Activated CD4-positive, alpha-beta T cell treated with anti-CD3 and anti-CD28 coated beads, Interleukin-2, amount 50 U/mL, for 48 hours (primary cell): Measurements from ENCODE around the gene PLXNB2.
A peak's percentile ranks its signal among the peaks of the same experiment; 100 is the strongest.

Experiments
- DNase-seq, 2 experiments: peaks; one replicate each; pipeline ENCODE4 v3.0.0-alpha.2; 2020

PLXNB2 gene

GRCh38 chr22:50310031-50310722 lies 2.7 kb upstream of the PLXNB2 start:
- no peak for DNase-seq

DNA sequence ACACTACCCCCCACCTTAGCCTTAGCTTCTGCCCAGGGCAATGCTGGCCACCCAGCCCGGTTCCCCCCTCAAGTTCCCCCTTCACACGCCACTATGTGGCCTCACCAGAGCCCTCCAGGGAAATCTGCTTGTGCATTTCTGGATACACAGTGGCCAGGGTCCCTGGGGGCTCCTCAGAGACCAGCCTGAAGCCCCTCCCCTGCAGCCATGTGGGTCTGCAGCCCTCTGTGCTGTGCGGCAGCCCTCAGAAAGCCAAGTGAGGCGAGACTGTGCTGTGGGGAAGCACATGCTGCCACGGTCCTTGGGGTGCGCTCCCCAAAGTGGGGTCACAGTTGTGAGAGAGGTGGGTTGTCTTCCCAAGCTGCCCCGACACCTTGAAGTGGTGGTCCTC lies 2.1 kb upstream of the PLXNB2 start:
- no peak for DNase-seq

DNA sequence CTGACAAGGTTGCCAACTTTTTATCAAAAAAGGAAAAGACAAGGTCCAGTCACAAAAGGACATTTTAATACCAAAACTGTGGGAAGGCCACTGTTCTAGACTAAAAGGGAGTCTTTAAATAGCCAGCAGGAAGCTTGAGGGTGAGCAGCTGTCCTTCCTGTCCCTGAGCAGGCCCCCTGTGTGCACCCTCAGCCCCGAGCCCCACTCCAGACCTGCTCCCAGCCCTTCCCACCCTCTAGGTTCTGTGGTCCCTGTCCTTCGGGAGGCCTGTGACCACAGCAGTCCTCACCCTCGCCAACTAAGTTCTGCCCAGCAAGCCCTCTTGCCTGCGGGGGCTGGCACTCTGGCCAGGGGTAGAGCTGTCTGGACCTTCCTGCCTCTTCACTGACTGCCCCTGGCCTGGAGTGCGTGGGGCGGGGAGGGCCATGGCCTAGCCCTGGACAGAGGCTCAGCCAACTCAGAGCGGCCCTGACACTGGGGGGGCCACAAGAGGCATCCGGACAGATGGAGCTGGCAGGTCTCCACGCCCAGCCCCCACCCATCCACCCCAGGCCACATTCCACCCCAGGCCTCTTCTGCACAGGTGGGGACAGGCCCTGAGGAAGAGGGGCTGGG lies 1.6 kb upstream of the PLXNB2 start:
- DNase-seq: no peak

GRCh38 chr22:50308597-50308935 lies 1.1 kb upstream of the PLXNB2 start:
- DNase-seq: no peak

DNA sequence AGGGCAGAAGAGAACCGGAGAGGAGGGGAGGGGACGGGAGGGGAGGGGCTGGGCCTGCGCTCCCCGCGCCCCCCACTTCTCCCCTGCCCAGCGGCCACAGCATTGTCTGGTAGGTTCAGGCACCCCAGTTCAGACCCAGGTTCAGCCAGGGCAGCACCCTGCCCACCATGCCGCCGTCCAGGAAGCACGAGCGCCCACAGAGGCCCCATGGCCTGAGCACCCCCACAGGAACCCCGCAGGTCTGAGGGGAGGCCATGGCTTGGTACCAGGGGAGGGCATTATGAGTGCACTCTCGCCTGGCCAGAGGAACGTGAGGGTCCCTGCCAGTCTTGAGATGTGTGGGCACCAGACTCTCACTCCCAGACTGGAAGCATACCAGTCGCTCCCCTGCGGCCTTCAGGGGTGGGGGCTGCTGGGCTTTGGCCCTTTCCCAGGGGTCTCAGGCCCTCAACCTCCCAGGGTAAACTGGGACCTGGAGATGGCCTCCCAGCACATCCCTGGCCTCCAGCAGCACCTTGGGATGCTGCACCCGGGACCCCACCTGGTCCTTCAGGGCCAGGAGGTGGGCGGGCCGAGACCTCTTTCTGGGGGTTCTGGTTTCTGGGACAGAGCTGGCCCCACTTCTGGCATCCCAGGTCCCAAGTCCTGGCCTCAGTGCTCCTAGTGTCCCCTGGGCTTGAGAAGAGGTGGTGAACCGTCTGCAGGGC lies 597 bp upstream of the PLXNB2 start:
- DNase-seq: no peak

DNA sequence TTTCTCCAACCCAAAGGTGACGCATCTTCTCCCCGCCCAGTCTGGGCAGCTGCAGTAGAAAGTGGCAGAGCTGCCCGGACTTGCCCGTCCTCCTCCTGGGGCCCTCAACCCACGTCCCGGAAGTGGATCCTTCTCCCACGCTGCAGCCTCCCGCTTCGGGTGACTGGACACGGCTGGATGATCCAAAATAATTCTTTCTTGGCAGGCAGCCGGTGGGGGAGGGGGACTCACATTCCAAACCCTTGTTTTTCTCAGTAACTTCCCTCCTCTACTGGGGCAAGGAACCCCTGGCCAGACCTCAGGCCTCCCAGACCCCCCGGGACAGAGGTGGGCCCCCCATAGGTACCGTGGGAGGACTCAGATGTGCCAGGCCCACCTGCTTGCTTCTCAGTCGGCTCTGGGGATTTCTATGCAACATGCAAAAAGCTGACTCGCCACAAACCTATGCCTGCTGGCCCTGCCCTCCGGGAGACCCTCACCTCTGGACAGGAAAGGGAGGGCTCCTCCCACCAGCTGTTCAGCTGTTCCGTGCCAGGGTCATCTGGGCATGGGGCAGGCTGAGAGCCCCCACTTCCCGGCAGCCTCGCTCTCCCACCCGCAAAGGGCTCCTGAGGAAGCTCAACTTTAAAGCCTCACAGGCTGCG lies 1.4 kb downstream of the PLXNB2 start:
- peak; percentile 31 to 43 for DNase-seq

DNA sequence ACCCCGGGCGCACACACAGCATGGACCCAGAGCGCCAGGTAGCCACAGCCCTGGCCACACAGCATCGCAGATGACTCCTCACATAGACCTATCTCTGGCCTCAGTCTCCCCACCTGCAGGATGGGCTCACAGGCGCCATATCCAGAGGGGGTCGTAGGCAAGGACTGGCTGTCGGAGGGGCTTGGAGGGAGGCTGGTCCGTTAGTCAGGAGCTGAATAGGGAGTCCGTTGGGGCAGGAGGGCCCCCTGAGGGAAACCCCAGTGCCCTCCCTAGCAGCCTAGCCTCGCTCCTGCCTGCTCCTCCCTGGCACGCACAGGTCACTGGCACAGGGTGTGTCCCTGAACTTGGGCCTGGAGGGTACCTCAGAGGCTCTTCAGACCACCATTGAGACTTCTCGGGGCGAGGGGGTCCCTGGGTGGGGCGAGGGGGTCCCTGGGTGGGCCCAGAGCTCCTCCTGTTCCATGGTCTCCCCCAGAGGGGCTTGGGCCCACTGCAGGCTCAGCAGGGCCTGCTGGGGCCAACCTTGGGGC lies 2.0 kb downstream of the PLXNB2 start:
- no peak for DNase-seq

- no peak for DNase-seq
Measured at GRCh38 chr22:50304528-50305392, 2.7 kb downstream of the PLXNB2 start.

GRCh38 chr22:50303848-50304527 lies 3.5 kb downstream of the PLXNB2 start:
- DNase-seq: no peak

GRCh38 chr22:50303515-50303847 lies 4.0 kb downstream of the PLXNB2 start:
- DNase-seq: no peak

- no peak for DNase-seq
Measured at GRCh38 chr22:50302564-50302963, 4.9 kb downstream of the PLXNB2 start.

- no peak for DNase-seq
Measured at GRCh38 chr22:50302041-50302541, 5.4 kb downstream of the PLXNB2 start.

DNA sequence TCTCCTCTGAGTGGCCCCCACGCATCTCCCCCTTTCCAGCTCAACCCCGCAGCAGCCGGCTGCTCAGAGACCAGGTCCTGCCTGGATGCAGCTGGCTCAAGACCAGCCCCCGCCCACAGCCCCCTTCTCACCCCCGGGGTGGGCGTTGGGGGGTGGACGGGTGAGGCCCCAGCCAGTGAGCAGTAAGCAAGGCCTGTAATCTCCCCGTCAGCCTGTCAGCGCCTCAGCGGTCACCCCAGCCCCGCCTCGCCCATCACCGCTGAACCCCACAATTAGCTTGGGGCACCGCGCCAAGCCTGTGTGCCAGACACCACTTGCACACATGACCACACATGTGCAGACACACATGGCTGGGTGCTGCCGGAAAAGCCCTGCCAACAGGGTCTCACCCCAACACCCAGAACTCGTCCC lies 5.9 kb downstream of the PLXNB2 start:
- no peak for DNase-seq

DNA sequence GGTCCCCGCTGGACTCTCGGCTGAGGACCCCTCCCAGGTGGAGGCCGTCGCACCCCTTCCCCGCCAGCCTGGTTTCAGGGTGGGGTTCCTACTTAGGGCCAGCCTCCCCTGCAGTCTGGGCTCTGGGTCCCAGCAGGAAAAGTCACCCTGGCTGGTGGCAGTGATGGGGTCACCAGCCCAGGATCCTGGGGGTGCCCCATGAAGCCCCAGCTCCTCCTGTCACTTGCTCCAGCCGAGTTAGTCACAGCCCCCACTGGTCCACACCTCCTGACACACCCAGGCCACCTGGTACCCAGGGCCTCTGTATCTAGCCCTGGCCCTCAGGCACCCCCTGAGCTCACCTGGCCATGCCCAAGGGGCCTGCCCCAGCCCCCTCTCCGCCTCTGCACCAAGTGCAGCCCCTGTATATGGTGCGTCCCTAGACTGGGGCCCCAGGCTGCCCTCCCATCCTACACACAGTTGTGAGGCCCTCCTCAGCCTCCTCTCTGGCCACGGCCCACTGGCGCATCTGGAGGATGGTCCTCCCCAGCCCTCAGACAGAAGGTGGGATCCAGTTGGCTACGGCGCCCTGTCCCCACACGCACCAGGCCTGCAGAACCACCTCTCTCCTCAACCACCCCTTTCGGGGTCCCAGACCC lies 6.7 kb downstream of the PLXNB2 start:
- no peak for DNase-seq

- DNase-seq: no peak
Measured at GRCh38 chr22:50299785-50300619, 7.4 kb downstream of the PLXNB2 start.

GRCh38 chr22:50298937-50299784 lies 8.3 kb downstream of the PLXNB2 start:
- DNase-seq: no peak

- DNase-seq: no peak
Measured at GRCh38 chr22:50298266-50298637, 9.2 kb downstream of the PLXNB2 start.

GRCh38 chr22:50297510-50298265 lies 9.8 kb downstream of the PLXNB2 start:
- DNase-seq: no peak
